Measurements from ENCODE around the gene CSTB.

CSTB gene

GRCh38 chr21:43814215-43815106 lies 38.4 kb upstream of the CSTB start:
- ATAC-seq (replicated peaks), result no peak
- Mint-ChIP-seq H3K9me3 (peaks cover 6 to 9% of the 10 kb centered on the region in 2 donors), H3K4me3 (peak overlapping the region in 1 of 2 donors; percentile 33), H3K27ac (no peak overlapping the region), H3K36me3 (peaks cover 12 to 13% of the 10 kb centered on the region in 2 donors), H3K27me3 (peaks cover 5 to 10% of the 10 kb centered on the region in 2 donors), H3K4me1 (peaks cover 20 to 39% of the 10 kb centered on the region in 2 donors)
- DNase-seq, result no peak

DNA sequence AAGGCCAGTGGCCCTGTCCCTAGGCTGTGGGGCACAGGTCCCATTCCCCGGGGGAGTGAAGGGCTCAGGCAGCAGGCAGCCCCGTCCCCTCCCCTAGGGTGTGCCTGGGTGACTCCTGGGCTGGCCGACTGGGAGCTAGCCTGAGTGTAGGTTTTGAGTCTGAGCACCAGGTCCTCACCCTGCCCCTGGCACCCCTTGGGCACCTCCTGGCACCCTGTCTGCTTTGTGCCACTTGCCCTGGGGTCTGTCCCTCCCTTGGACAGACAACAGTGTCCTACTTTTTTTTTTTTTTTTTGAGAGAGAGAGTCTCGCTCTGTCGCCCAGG lies 37.5 kb upstream of the CSTB start:
- ATAC-seq (replicated peaks) (no peak), DNase-seq (no peak)
- Mint-ChIP-seq H3K9me3 (peaks cover under 1 to 4% of the 10 kb centered on the region in 2 donors), H3K4me1 (peaks cover 18 to 39% of the 10 kb centered on the region in 2 donors), H3K27me3 (peaks cover 5 to 10% of the 10 kb centered on the region in 2 donors), H3K4me3 (no peak overlapping the region), H3K27ac (no peak overlapping the region), H3K36me3 (peaks cover 12% of the 10 kb centered on the region in 2 donors)

GRCh38 chr21:43812957-43813655 lies 37.0 kb upstream of the CSTB start:
- DNase-seq (no peak), ATAC-seq (replicated peaks) (no peak)
- Mint-ChIP-seq H3K27me3 (peaks cover 5 to 10% of the 10 kb centered on the region in 2 donors), H3K9me3 (peaks cover 0 to 2% of the 10 kb centered on the region in 2 donors), H3K36me3 (peaks cover 11 to 15% of the 10 kb centered on the region in 2 donors), H3K4me1 (peaks cover 18 to 38% of the 10 kb centered on the region in 2 donors), H3K27ac (no peak overlapping the region), H3K4me3 (no peak overlapping the region)

DNA sequence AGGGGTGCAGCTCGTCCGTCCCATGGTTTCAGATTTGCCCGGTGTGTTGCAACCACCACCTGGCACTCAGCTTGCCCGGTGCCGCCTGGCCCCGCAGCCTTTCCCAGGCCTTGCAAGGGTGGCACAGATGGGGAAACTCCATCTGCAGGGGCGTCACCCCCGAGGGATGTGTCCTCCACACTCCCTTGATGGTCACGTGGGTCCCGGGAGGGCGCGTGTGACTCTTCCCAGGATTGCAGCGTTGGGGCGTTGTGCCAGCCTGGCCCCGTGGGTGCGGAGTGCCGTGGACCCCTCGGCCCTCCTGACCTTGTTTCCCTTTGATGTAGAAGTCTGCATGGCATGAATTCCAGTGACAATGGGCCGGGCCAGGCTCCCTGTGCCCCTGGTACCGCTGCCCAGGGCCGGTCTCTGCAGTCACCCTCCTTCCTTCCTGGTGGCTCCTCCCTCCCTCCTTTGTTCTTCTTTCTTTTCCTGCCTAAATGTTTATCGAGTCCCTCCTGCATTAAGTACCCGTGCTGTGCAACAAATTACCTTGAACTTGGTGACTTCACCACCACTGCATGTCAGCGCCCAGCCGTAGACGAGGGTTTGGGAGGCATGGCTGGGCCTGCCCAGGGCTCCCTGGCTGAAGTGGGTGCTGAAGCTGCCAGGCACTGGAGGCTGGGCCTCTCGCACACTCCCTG lies 36.2 kb upstream of the CSTB start:
- Mint-ChIP-seq H3K27ac (no peak overlapping the region), H3K4me3 (no peak overlapping the region), H3K36me3 (peaks cover 11 to 15% of the 10 kb centered on the region in 2 donors), H3K4me1 (peaks cover 18 to 43% of the 10 kb centered on the region in 2 donors), H3K27me3 (peaks cover 5 to 10% of the 10 kb centered on the region in 2 donors), H3K9me3 (peaks cover 0 to 2% of the 10 kb centered on the region in 2 donors)
- no peak for ATAC-seq (replicated peaks)
- DNase-seq, result no peak

DNA sequence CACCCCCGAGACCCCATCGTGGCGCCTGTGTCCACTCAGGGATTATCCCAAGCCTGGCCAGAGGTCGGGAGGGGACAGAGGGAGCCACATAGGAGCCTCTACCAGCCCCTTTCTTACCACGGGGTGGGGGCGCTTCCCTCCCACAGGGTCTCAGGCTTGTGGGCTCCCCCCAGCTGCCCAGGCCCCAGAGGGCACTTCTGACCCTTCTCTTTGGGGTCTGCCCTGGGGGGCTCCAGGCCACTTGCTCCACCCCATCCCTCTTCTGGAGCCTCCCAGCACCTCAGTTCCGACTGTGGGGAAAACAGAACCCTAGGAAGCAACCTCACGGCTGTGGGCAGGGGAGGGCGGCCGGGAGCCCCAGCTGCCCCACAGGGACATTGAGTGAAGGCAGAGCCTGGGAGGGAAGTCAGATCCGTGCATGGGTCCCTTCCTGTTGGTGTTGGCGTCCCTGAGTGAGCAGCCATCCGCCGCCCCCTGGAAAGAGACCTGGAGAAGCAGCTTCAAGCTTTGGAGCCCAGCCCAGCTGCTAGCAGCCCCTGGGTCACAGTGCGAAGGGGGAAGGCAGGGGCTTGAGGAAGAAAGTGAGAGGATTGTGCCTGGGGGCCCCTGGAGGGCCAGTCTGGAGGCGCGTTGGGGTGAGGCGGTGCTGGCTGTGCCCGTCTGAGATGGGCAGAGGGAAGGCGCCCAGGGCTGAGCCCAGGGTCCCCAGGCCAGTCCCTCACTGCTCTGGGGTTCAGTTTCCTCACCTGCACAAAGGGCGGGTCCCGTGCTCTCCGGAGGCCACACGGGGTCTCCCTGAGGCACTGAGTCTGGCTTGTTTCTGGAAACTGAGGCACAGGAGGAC lies 35.4 kb upstream of the CSTB start:
- peaks cover 14 to 22% of the 10 kb centered on the region in 2 donors for H3K36me3 Mint-ChIP-seq
- peak overlapping the region; percentile 25 for H3K27ac Mint-ChIP-seq
- DNase-seq, result no peak
- ATAC-seq (replicated peaks), result no peak
- peaks cover 5 to 10% of the 10 kb centered on the region in 2 donors for H3K27me3 Mint-ChIP-seq
- no peak overlapping the region for H3K4me3 Mint-ChIP-seq
- H3K4me1 Mint-ChIP-seq, result peaks cover 22 to 51% of the 10 kb centered on the region in 2 donors
- peaks cover 0 to 2% of the 10 kb centered on the region in 2 donors for H3K9me3 Mint-ChIP-seq

DNA sequence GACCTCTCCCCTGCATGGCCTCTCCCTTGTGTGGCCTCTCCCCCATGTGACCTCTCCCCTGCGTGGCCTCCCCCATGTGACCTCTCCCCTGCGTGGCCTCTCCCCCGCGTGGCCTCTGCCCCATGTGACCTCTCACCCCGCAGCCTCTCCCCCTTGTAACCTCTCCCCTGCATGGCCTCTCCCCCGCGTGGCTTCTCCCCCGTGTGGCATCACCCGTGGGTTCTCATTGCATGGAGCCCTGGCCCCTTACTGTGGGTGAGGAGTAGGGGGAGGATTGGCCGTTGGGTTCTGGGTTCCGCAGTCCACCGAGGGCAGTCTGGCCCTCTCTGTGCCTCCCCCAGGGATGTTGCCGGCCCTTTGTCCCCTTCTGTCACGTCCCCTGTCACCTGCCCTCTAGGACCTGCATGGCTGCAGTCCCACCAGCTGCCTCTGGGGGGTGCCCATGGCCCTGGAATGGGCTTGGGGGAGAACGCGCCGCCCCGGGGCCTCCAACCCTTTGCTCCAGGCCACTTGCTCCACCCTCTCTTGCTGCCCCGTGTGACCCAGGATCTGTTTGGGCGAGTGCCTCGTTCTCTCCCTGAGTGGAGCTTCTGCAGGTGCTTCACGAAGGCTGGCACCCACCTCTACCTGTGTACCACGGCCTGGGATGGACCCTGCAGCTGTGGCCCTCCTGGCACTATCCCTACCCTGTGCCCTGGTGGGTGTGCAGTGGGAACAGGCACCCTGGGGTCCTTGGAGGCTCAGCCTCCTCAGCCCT lies 34.6 kb upstream of the CSTB start:
- DNase-seq (peak; percentile 85), ATAC-seq (replicated peaks) (peak; percentile 93 to 94)
- Mint-ChIP-seq H3K27me3 (peaks cover 5 to 10% of the 10 kb centered on the region in 2 donors), H3K4me3 (no peak overlapping the region), H3K36me3 (peaks cover 22 to 30% of the 10 kb centered on the region in 2 donors), H3K4me1 (peaks cover 29 to 59% of the 10 kb centered on the region in 2 donors), H3K27ac (peak overlapping the region; percentile 47), H3K9me3 (peaks cover 0 to 2% of the 10 kb centered on the region in 2 donors)

- Mint-ChIP-seq H3K4me3 (no peak overlapping the region), H3K27me3 (peaks cover 4 to 10% of the 10 kb centered on the region in 2 donors), H3K27ac (no peak overlapping the region), H3K4me1 (peaks cover 32 to 66% of the 10 kb centered on the region in 2 donors), H3K9me3 (peaks cover 0 to 2% of the 10 kb centered on the region in 2 donors), H3K36me3 (peaks cover 23 to 34% of the 10 kb centered on the region in 2 donors)
- ATAC-seq (replicated peaks), result no peak
- DNase-seq, result no peak
Measured at GRCh38 chr21:43809853-43810504, 33.9 kb upstream of the CSTB start.

GRCh38 chr21:43809346-43809799 lies 33.3 kb upstream of the CSTB start:
- peaks cover 30 to 66% of the 10 kb centered on the region in 2 donors for H3K4me1 Mint-ChIP-seq
- H3K9me3 Mint-ChIP-seq, result no peaks in the 10 kb centered on the region
- no peak for ATAC-seq (replicated peaks)
- H3K4me3 Mint-ChIP-seq, result no peak overlapping the region
- H3K27ac Mint-ChIP-seq, result no peak overlapping the region
- H3K36me3 Mint-ChIP-seq, result peaks cover 21 to 40% of the 10 kb centered on the region in 2 donors
- DNase-seq, result no peak
- H3K27me3 Mint-ChIP-seq, result peaks cover 0 to 3% of the 10 kb centered on the region in 2 donors

- ATAC-seq (replicated peaks) (no peak), DNase-seq (no peak)
- H3K27me3 Mint-ChIP-seq, result no peaks in the 10 kb centered on the region
- H3K4me1 Mint-ChIP-seq, result peaks cover 35 to 70% of the 10 kb centered on the region in 2 donors
- H3K27ac Mint-ChIP-seq, result no peak overlapping the region
- H3K36me3 Mint-ChIP-seq, result peaks cover 26 to 45% of the 10 kb centered on the region in 2 donors
- H3K9me3 Mint-ChIP-seq, result no peaks in the 10 kb centered on the region
- no peak overlapping the region for H3K4me3 Mint-ChIP-seq
Measured at GRCh38 chr21:43808832-43809251, 32.7 kb upstream of the CSTB start.

- H3K9me3 Mint-ChIP-seq, result no peaks in the 10 kb centered on the region
- no peaks in the 10 kb centered on the region for H3K27me3 Mint-ChIP-seq
- no peak overlapping the region for H3K27ac Mint-ChIP-seq
- DNase-seq (no peak), ATAC-seq (replicated peaks) (no peak)
- no peak overlapping the region for H3K4me3 Mint-ChIP-seq
- H3K4me1 Mint-ChIP-seq, result peaks cover 39 to 75% of the 10 kb centered on the region in 2 donors
- peaks cover 30 to 50% of the 10 kb centered on the region in 2 donors for H3K36me3 Mint-ChIP-seq
Measured at GRCh38 chr21:43808367-43808766, 32.3 kb upstream of the CSTB start.

DNA sequence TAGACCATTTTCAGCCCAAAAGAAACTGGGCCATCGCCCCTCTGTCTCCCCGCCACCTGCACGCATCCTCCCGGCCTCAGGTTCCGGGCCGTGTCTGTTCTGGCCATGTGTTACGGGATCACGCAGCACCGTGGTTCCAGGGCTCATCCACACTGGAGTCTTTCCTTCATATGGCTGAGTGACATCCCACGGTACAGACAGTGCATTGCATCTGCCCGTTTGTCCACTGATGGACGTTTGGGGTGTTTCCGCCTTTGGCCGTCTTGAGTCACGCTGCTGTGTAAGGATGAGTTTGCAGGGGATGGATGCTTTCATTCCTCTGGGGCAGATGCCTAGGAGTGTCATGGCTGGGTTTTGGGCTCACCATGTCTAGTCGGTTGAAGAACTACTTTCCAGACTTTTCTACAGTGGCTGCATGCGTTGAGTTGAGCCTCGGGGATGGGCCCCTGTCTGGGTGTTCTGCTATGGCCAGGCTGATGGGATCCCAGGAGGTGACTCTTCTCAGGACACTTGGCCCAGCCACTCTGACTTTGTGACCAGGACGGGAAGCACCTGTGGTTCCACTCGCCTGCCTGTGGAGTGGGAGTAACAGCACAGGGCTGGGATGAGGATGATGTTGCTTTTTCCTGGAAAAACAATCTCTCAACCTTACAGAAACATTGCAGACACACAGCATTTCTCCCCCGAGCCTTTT lies 30.1 kb upstream of the CSTB start:
- ATAC-seq (replicated peaks), result no peak
- no peak for DNase-seq
- H3K9me3 Mint-ChIP-seq, result no peaks in the 10 kb centered on the region
- H3K4me3 Mint-ChIP-seq, result peak overlapping the region; percentile 54 to 71
- peaks cover 51 to 72% of the 10 kb centered on the region in 2 donors for H3K36me3 Mint-ChIP-seq
- H3K27ac Mint-ChIP-seq, result peak overlapping the region; percentile 95
- H3K27me3 Mint-ChIP-seq, result no peaks in the 10 kb centered on the region
- H3K4me1 Mint-ChIP-seq, result peaks cover 39 to 71% of the 10 kb centered on the region in 2 donors

DNA sequence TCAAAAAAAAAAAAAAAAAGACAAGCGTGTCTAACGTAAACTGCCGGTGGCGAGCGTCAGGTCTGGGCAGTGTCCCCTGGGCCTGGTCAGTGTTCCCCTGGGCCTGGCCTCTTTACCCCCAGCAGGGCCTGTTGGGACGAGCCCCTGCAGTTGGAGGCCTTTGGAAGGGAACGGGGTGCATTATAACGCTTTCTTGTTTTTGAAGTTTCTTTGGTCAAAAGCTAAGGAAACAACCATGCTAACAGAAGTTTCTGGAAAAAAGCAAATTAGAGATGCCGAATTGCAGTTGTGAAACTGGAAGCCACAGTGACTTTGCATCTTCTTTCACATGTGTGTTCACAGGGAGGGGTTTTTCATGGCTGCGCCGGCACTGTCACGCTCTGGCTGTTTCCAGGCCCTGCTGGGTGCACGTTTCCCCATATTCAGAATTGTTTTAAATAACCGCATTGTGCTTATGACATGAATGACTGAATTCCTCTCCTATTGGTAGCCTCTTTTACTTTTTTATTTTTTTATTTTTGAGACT lies 29.2 kb upstream of the CSTB start:
- peak; percentile 89 for DNase-seq
- H3K36me3 Mint-ChIP-seq, result peaks cover 60 to 75% of the 10 kb centered on the region in 2 donors
- peak overlapping the region; percentile 54 to 71 for H3K4me3 Mint-ChIP-seq
- H3K27me3 Mint-ChIP-seq, result no peaks in the 10 kb centered on the region
- peak overlapping the region; percentile 95 for H3K27ac Mint-ChIP-seq
- H3K9me3 Mint-ChIP-seq, result no peaks in the 10 kb centered on the region
- ATAC-seq (replicated peaks), result peak; percentile 98
- H3K4me1 Mint-ChIP-seq, result peaks cover 32 to 69% of the 10 kb centered on the region in 2 donors
